Body of pancreas (tissue), 4 donors: ENCODE measurements around the gene C1orf56. TPM values are rescaled to one million over a fixed set of nuclear protein-coding genes. Genes with fewer than 3 reads are reported as not detected.

Experiments used
- ATAC-seq: fragments of 150-250 bp; one replicate; pipeline ENCODE4 v1.9.1; 2016
- DNase-seq, 4 donors: peaks; one replicate each; pipeline ENCODE4 v3.0.0-alpha.2; 2019
- H3K27ac ChIP-seq, 4 donors: fragments of 200-600 bp; sonication (generic); 1 replicate in 3 of 4; 2 replicates in 1 of 4; pipeline versions ENCODE4 v1.5.1 to v1.6.1; 2016 to 2019; ENCODE audit warnings: mild to moderate bottlenecking in 1 of 4, mixed read lengths in 1 of 4, moderate library complexity in 1 of 4
- H3K27me3 ChIP-seq, 2 donors: fragments of 200-600 bp; sonication (generic); one replicate each; pipeline ENCODE4 v1.6.0; 2016; ENCODE audit warnings: mild to moderate bottlenecking in 1 of 2
- H3K36me3 ChIP-seq, 2 donors: fragments of 200-600 bp; sonication (generic); replicated peaks in 1 of 2; 2 replicates each; pipeline ENCODE4 v1.5.1; 2016; ENCODE audit warnings: low read depth in 2 of 2; ENCODE audit not compliant: insufficient read depth in 1 of 2
- H3K4me1 ChIP-seq: fragments of 200-600 bp; sonication (generic); one replicate; pipeline ENCODE4 v1.6.0; 2016
- H3K4me3 ChIP-seq, 2 donors: fragments of 200-600 bp; sonication (generic); 1 replicate in 1 of 2; 2 replicates in 1 of 2; pipeline ENCODE4 v1.5.1; 2016 to 2019
- H3K9me3 ChIP-seq, 3 donors: fragments of 200-600 bp; sonication (generic); 1 replicate in 2 of 3; 2 replicates in 1 of 3; pipeline ENCODE4 v1.5.1; 2016
- POLR2A ChIP-seq, 3 donors: fragments of 450-650 bp; IDR thresholded peaks; one replicate each; pipeline ENCODE4 v1.6.1; 2016; ENCODE audit warnings: antibody characterized with exemption in 3 of 3, mild to moderate bottlenecking in 2 of 3
- WGBS, 2 donors: methylation state at CpG; one replicate each; pipeline ENCODE4 v1.1.5; 2017; 5-methylcytosine and 5-hydroxymethylcytosine counted together
- intact Hi-C: fragments of 100-400 bp; cut with DNase I; formaldehyde crosslinking; loops from one replicate; pipeline ENCODE4 v1.15.1; 2023
- total RNA-seq, 2 donors: library from RNA; depleted of rRNA; stranded (reverse); fragments of >200 nt; gene quantifications; one replicate each; pipeline ENCODE4 v1.1.0, GENCODE V29; 2016
- TF ChIP-seq, protein P1 (sequence below), 7 experiments: fragments of 450-650 bp in 4 of 7; fragments of 200-600 bp in 3 of 7; sonication (generic) in 3 of 7; IDR thresholded peaks; one replicate each; pipeline ENCODE4 v1.5.1; 2016 to 2019; ENCODE audit warnings: antibody characterized with exemption in 7 of 7

The C1orf56 gene
- total RNA-seq, 2 donors from 2014 or later: 5.7 to 6.9 TPM

DNA sequence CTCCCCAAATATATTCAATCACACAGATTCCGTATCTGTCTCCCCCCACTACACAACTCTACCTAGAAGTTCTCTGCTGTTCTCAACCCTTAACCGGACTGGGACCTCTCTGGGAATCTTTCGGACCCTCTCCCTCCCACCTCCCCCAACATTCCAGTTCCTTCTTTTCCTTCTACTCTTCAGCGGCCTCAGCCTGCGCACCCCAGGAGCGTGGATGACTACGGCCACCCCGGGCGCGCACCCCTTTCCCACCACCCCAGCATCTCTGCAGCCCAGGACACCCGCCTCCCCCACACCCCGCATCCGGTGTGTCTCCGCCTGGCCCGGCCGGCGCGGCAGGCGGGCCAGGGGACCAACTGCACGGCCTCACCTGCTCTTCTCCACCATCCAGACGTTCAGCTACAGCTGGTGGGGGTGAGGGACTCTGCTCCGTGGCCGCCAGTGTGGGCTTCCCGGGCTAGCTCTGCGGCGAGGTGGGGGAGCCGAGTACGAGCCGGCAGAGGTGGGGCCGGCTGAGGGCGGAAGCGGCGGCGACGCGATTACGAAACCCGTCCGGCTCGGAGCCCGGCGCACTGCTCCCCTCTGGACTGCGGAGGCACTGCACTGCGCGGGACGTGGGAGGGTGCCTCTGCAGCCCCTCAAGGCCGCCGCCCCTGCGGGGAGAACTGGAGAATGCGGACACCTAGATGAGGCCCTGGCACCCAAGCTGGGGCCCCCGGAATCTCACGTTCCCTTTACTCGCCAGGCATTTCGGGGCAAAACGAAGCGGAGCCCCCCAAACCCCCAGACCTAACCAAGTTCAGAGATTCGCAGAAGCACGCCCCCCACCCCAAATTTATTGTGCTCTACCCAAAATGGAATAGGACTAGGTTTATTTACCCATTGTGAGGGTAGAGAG lies 11.8 kb downstream of the C1orf56 start, which contains the start of gene CDC42SE1:
Gene CDC42SE1, minus strand, starts transcription at position 514 of the 898 bp plus-strand sequence. CDS start 3,892 bp downstream, outside the sequence.
- peak within 1 kb of the TSS; percentile 29 to 97 for H3K4me3 ChIP-seq
- H3K9me3 ChIP-seq: no peaks in the 10 kb centered on the region
- H3K4me1 ChIP-seq: peaks cover 35% of the 10 kb centered on the region
- no peaks in the 10 kb centered on the region for H3K27me3 ChIP-seq
- TF ChIP-seq, protein P1, sequence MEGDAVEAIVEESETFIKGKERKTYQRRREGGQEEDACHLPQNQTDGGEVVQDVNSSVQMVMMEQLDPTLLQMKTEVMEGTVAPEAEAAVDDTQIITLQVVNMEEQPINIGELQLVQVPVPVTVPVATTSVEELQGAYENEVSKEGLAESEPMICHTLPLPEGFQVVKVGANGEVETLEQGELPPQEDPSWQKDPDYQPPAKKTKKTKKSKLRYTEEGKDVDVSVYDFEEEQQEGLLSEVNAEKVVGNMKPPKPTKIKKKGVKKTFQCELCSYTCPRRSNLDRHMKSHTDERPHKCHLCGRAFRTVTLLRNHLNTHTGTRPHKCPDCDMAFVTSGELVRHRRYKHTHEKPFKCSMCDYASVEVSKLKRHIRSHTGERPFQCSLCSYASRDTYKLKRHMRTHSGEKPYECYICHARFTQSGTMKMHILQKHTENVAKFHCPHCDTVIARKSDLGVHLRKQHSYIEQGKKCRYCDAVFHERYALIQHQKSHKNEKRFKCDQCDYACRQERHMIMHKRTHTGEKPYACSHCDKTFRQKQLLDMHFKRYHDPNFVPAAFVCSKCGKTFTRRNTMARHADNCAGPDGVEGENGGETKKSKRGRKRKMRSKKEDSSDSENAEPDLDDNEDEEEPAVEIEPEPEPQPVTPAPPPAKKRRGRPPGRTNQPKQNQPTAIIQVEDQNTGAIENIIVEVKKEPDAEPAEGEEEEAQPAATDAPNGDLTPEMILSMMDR (IDR thresholded peaks at IDR 0.05): peak; percentile 62 to 91 (median 85)
- peak; percentile 69 to 92 (median 88) for TF ChIP-seq POLR2A (IDR thresholded peaks at IDR 0.05)
- peak; percentile 92 for ATAC-seq
- 0 to 1% methylated on average over 33 to 58 of the region's 58 CpGs for WGBS, 2 donors
- H3K36me3 ChIP-seq: peaks cover 0 to 8% of the 10 kb centered on the region in 2 donors
- intact Hi-C loops: no loop called here
- H3K27ac ChIP-seq: peak within 1 kb of the TSS; percentile 79 to 97 (median 89)
- DNase-seq: peak; percentile 79 to 82 (median 81)

DNA sequence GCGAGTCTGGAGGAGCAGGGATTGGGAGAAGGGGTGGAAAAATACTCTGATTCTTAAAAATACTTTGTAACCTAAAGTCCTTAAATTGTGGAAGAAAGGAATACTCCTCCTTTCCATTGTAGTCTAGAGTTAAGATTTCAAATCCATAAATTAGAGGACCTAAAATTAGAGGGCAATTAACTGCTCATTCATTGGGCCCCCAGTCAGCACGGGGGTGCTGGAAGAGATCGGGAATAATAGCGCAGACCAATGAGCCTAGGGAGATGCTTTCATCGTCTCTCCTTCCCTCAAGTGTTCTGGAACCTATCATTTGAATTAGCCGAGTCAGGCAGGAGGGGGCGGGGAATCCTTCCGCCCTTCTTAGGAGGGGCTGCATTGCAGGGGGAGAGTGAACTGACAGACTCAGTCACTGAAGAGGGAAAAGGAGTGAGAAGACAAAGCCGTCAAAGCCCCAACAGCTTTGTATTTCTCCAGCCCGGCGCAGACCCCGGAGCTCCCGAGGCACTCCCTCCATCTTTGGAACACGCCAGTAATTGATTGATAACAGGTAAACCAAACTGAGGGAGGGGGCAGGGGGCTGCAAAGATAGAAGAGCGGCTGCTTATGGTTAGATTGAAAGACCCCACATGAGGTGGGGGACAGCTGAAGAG lies 12.6 kb downstream of the C1orf56 start, which contains the start of gene MLLT11:
Gene MLLT11, plus strand, starts transcription at position 391 of the 650 bp plus-strand sequence. CDS start 6,828 bp downstream, outside the sequence.
- peaks cover 35% of the 10 kb centered on the region for H3K4me1 ChIP-seq
- peak within 1 kb of the TSS; percentile 79 to 97 (median 89) for H3K27ac ChIP-seq
- DNase-seq (peak in 2 of 4 donors; percentile 16 to 31), ATAC-seq (peak; percentile 22)
- 9 to 15% methylated on average over 13 to 15 of the region's 15 CpGs for WGBS, 2 donors
- no peaks in the 10 kb centered on the region for H3K9me3 ChIP-seq
- intact Hi-C loops: no loop called here
- H3K27me3 ChIP-seq: no peaks in the 10 kb centered on the region
- no peak for TF ChIP-seq POLR2A (IDR thresholded peaks at IDR 0.05)
- TF ChIP-seq, protein P1 (IDR thresholded peaks at IDR 0.05): no peak
- H3K4me3 ChIP-seq: peak within 1 kb of the TSS; percentile 29 to 97
- peaks cover 0 to 4% of the 10 kb centered on the region in 2 donors for H3K36me3 ChIP-seq

DNA sequence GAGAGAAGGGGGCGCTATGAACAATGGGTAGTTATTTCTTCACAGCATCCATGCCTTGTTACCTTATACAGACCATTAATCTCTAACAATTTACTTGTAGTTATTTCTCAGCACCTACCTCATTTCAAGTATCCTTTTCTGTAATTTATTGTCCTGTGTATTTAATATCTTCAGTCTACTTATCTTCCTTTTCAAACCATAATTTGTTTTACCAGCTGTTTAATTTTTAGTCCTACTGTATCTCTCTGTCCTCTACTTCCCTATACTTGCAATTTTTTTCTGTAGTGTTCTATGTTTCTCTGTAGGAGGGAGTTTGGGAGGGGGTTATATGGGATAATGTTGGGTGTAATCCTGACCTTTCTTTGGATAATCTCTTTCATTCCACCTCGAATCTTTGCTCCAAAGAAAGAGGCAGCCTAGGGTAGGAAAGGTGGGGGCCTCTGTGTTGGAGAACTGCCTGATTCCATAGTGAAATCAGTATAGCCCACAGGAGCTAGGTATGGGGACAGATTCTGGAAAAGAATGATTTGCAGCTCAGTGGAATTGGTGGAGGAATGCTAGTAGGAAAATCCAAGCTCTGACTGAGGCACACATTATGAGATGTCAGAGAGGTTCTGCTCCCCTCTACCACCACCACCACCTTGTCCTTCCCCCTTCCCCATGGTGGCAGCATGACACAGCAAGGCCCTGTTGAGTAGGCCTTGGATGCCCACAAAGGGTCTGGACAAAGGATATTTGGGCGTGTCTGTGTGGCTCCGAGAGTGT lies 13.3 kb downstream of the C1orf56 start:
- Histone ChIP-seq H3K4me3 (no peak overlapping the region), H3K27me3 (no peaks in the 10 kb centered on the region), H3K4me1 (peaks cover 34% of the 10 kb centered on the region), H3K36me3 (no peaks in the 10 kb centered on the region), H3K9me3 (no peaks in the 10 kb centered on the region), H3K27ac (peak overlapping the region in 1 of 4 donors; percentile 97)
- WGBS, 2 donors: 65 to 71% methylated on average over 4 of the region's 4 CpGs
- TF ChIP-seq POLR2A (IDR thresholded peaks at IDR 0.05): no peak
- TF ChIP-seq, protein P1 (IDR thresholded peaks at IDR 0.05): no peak
- no peak for ATAC-seq
- intact Hi-C loops: no loop called here
- DNase-seq: no peak

DNA sequence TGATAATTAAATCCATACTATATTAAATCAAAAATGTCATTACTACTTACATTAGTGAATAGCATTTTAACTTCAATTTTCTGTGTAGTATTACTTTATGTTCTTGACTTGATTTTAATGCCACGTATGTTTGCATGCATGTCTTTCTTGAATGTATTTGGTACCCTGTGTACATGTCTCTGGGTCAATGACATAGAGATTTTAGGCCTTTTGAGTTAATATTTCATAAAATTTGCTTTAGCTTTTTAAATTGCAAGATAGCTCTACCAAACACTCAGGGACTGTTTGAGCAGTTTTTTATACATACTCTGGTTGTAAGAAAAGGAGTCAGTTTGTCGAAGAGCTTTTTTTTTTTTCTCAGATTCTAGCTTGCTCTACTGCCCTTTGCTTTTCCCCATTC lies 14.2 kb downstream of the C1orf56 start:
- H3K27ac ChIP-seq: no peak overlapping the region
- 84 to 87% methylated on average over 2 of the region's 2 CpGs for WGBS, 2 donors

More for the DNA sequence above, 14.2 kb downstream of the C1orf56 start:
- DNase-seq: no peak
- H3K36me3 ChIP-seq: no peaks in the 10 kb centered on the region
- peaks cover 26% of the 10 kb centered on the region for H3K4me1 ChIP-seq
- no peak for ATAC-seq
- no peaks in the 10 kb centered on the region for H3K9me3 ChIP-seq
- H3K4me3 ChIP-seq: no peak overlapping the region
- H3K27me3 ChIP-seq: no peaks in the 10 kb centered on the region
- no peak for TF ChIP-seq POLR2A (IDR thresholded peaks at IDR 0.05)
- TF ChIP-seq, protein P1 (IDR thresholded peaks at IDR 0.05): no peak
- intact Hi-C loops: no loop called here
